HEK293T (cell line): Measurements from ENCODE around the gene LRRIQ3.
"Not testable (repeated sequence)": the region's sequence is repeated elsewhere in the genome, so short reads cannot be mapped to it uniquely, and the experiment has no call there.

ENCODE experiments used
- CTCF ChIA-PET: fragments of 350-600 bp; formaldehyde crosslinking; extraction: SDS; loops from one replicate; lab custom pipeline; 2021; ENCODE audit warnings: antibody characterized with exemption, inconsistent platforms; lab: Yijun Ruan, JAX
- POLR2A ChIA-PET: fragments of 350-600 bp; formaldehyde crosslinking; extraction: SDS; loops from one replicate; lab custom pipeline; 2020; ENCODE audit warnings: antibody characterized with exemption, inconsistent platforms; lab: Yijun Ruan, JAX
- DNase-seq: peaks from one replicate; pipeline ENCODE4 v3.0.0; 2012; ENCODE audit warnings: mixed read lengths; ENCODE audit errors: extremely low spot score
- ARNT ChIP-seq: fragments of 450-650 bp; IDR thresholded peaks from 2 replicates; pipeline ENCODE4 v1.6.1; 2017; ENCODE audit warnings: mild to moderate bottlenecking
- BHLHE40 ChIP-seq: fragments of 450-650 bp; IDR thresholded peaks from 2 replicates; pipeline ENCODE4 v1.6.1; 2016; ENCODE audit warnings: mild to moderate bottlenecking, moderate library complexity, borderline replicate concordance
- CTBP1 ChIP-seq: fragments of 450-650 bp; IDR thresholded peaks from 2 replicates; pipeline ENCODE4 v1.6.1; 2016; ENCODE audit warnings: borderline replicate concordance
- ELF4 ChIP-seq: fragments of 450-650 bp; IDR thresholded peaks from 2 replicates; pipeline ENCODE4 v1.6.1; 2017; ENCODE audit warnings: antibody characterized with exemption
- FOXA1 ChIP-seq: fragments of 450-650 bp; IDR thresholded peaks from 2 replicates; pipeline ENCODE4 v1.6.1; 2016; ENCODE audit warnings: mild to moderate bottlenecking
- FOXK2 ChIP-seq: fragments of 450-650 bp; IDR thresholded peaks from 2 replicates; pipeline ENCODE4 v1.6.1; 2016; ENCODE audit warnings: mild to moderate bottlenecking
- FOXM1 ChIP-seq: fragments of 450-650 bp; IDR thresholded peaks from 2 replicates; pipeline ENCODE4 v1.6.1; 2017; ENCODE audit warnings: mild to moderate bottlenecking, borderline replicate concordance
- HDGF ChIP-seq: fragments of 450-650 bp; IDR thresholded peaks from 2 replicates; pipeline ENCODE4 v1.6.1; 2017; ENCODE audit warnings: antibody characterized with exemption, borderline replicate concordance
- L3MBTL2 ChIP-seq: fragments of 450-650 bp; conservative IDR thresholded peaks from 2 replicates; pipeline ENCODE4 v1.6.1; 2016; ENCODE audit warnings: mild to moderate bottlenecking
- LEF1 ChIP-seq: fragments of 450-650 bp; IDR thresholded peaks from 2 replicates; pipeline ENCODE4 v1.6.1; 2017; ENCODE audit warnings: mild to moderate bottlenecking, borderline replicate concordance
- NFRKB ChIP-seq: fragments of 450-650 bp; IDR thresholded peaks from 2 replicates; pipeline ENCODE4 v1.6.1; 2016; ENCODE audit warnings: mild to moderate bottlenecking, moderate library complexity
- PKNOX1 ChIP-seq: fragments of 450-650 bp; IDR thresholded peaks from 2 replicates; pipeline ENCODE4 v1.6.1; 2016
- SP1 ChIP-seq: fragments of 450-650 bp; IDR thresholded peaks from 2 replicates; pipeline ENCODE4 v1.6.1; 2017
- SUZ12 ChIP-seq: fragments of 450-650 bp; IDR thresholded peaks from 2 replicates; pipeline ENCODE4 v1.6.1; 2016; ENCODE audit warnings: mild to moderate bottlenecking
- TARDBP ChIP-seq: fragments of 450-650 bp; IDR thresholded peaks from 2 replicates; pipeline ENCODE4 v1.6.1; 2016
- ZNF384 ChIP-seq: fragments of 450-650 bp; IDR thresholded peaks from 2 replicates; pipeline ENCODE4 v1.6.1; 2016

Gene LRRIQ3

GRCh38 chr1:74197255-74197654 lies 721 bp downstream of the LRRIQ3 start:
- CTCF ChIA-PET, result no interaction called here
- TF ChIP-seq ZNF384 (no peak), L3MBTL2 (no peak), ARNT (no peak), ELF4 (no peak), SUZ12 (no peak), FOXA1 (no peak), TARDBP (no peak), FOXM1 (no peak), NFRKB (no peak), BHLHE40 (no peak), SP1 (no peak), FOXK2 (no peak), HDGF (no peak), CTBP1 (no peak), LEF1 (no peak), PKNOX1 (no peak)
- no peak for DNase-seq
- POLR2A ChIA-PET, result interaction anchor here (1.3 kb wide), 1 partner anchor 12 kb away, joined by 5 read pairs; no protein-coding TSS in a partner anchor

GRCh38 chr1:74195339-74195738 lies 2.6 kb downstream of the LRRIQ3 start:
- no peak for TF ChIP-seq LEF1
- TF ChIP-seq NFRKB, result no peak
- no peak for TF ChIP-seq ZNF384
- TF ChIP-seq PKNOX1, result no peak
- TF ChIP-seq FOXK2, result no peak
- no peak for TF ChIP-seq BHLHE40
- TF ChIP-seq FOXM1, result no peak
- TF ChIP-seq SP1, result no peak
- no peak for TF ChIP-seq CTBP1
- no peak for TF ChIP-seq SUZ12
- no peak for TF ChIP-seq ELF4
- DNase-seq, result no peak
- ChIA-PET POLR2A (no interaction called here), CTCF (no interaction called here)

- ChIA-PET CTCF (no interaction called here), POLR2A (no interaction called here)
- TF ChIP-seq CTBP1 (no peak), FOXM1 (no peak), NFRKB (no peak), HDGF (no peak), BHLHE40 (no peak), ELF4 (no peak), TARDBP (no peak), SUZ12 (no peak)
- DNase-seq, result no peak
These were observed 4.1 kb downstream of the LRRIQ3 start for GRCh38 chr1:74193908-74194307.

- no peak for DNase-seq
- TF ChIP-seq SUZ12, result no peak
- TF ChIP-seq PKNOX1, result no peak
- TF ChIP-seq L3MBTL2, result no peak
- no peak for TF ChIP-seq TARDBP
- no peak for TF ChIP-seq FOXM1
- no peak for TF ChIP-seq ELF4
- no peak for TF ChIP-seq HDGF
- CTCF ChIA-PET, result no interaction called here
- POLR2A ChIA-PET, result no interaction called here
These were observed 17.5 kb downstream of the LRRIQ3 start for GRCh38 chr1:74180490-74180889.

- CTCF ChIA-PET, DNase-seq: not testable (repeated sequence)
These were observed 23.6 kb downstream of the LRRIQ3 start for GRCh38 chr1:74174423-74174822.

GRCh38 chr1:74162333-74162732 lies 35.6 kb downstream of the LRRIQ3 start:
- DNase-seq, result no peak
- POLR2A ChIA-PET, result no interaction called here
- CTCF ChIA-PET, result no interaction called here
- TF ChIP-seq PKNOX1, result no peak
- TF ChIP-seq NFRKB, result no peak
- TF ChIP-seq ARNT, result no peak
- TF ChIP-seq SUZ12, result no peak
- no peak for TF ChIP-seq CTBP1
- TF ChIP-seq ELF4, result no peak
- TF ChIP-seq BHLHE40, result no peak
- TF ChIP-seq LEF1, result no peak
- no peak for TF ChIP-seq FOXA1
- TF ChIP-seq FOXK2, result no peak
- no peak for TF ChIP-seq TARDBP
- TF ChIP-seq L3MBTL2, result no peak
- no peak for TF ChIP-seq SP1
- TF ChIP-seq FOXM1, result no peak

More at GRCh38 chr1:74174423-74174822, 23.6 kb downstream of the LRRIQ3 start:
- POLR2A ChIA-PET, result not testable (repeated sequence)
